Kidney epithelial cell (primary cell): ENCODE results near the gene BCAS4. TPM values are rescaled to one million over a fixed set of nuclear protein-coding genes. Genes with fewer than 3 reads are reported as not detected.

Source experiments
- DNase-seq: peaks from one replicate; pipeline ENCODE4 v3.0.0-alpha.2; 2010; ENCODE audit warnings: low read depth
- H3K27me3 ChIP-seq: 2 replicates; pipeline ENCODE4 v1.6.0; 2011; ENCODE audit warnings: low read length; ENCODE audit not compliant: control insufficient read depth, insufficient read depth
- H3K36me3 ChIP-seq: 2 replicates; pipeline ENCODE4 v1.5.1; 2011; ENCODE audit warnings: low read length; ENCODE audit not compliant: control insufficient read depth, insufficient read depth
- H3K4me3 ChIP-seq: 2 replicates; pipeline ENCODE4 v1.5.1; 2011; ENCODE audit warnings: low read depth, mild to moderate bottlenecking, control low read depth, low read length
- CTCF ChIP-seq: IDR thresholded peaks from 2 replicates; pipeline ENCODE4 v1.5.1; 2011; ENCODE audit warnings: mild to moderate bottlenecking, moderate library complexity, low read length, control low read depth, inconsistent platforms; ENCODE audit not compliant: insufficient read depth, poor library complexity, severe bottlenecking
- total RNA-seq: library from RNA; depleted of rRNA; stranded (reverse); fragments of >200 nt; gene quantifications from 2 replicates; pipeline ENCODE4 v1.2.3, GENCODE V29; 2015

Gene BCAS4
- total RNA-seq, 1 donor from 2014 or later, result 28.0 TPM

GRCh38 chr20:50872560-50873425 lies 77.9 kb downstream of the BCAS4 start:
- no peak for TF ChIP-seq CTCF
- Histone ChIP-seq H3K36me3 (no peaks in the 10 kb centered on the region), H3K4me3 (no peak overlapping the region), H3K27me3 (no peaks in the 10 kb centered on the region)
- DNase-seq, result no peak

- TF ChIP-seq CTCF, result no peak
- no peak for DNase-seq
Observed at GRCh38 chr20:50873585-50873984, 78.7 kb downstream of the BCAS4 start.

GRCh38 chr20:50874111-50874757 lies 79.4 kb downstream of the BCAS4 start:
- Histone ChIP-seq H3K36me3 (no peaks in the 10 kb centered on the region), H3K27me3 (no peaks in the 10 kb centered on the region), H3K4me3 (no peak overlapping the region)
- no peak for DNase-seq
- TF ChIP-seq CTCF, result no peak

More at GRCh38 chr20:50873585-50873984, 78.7 kb downstream of the BCAS4 start:
- Histone ChIP-seq H3K27me3 (no peaks in the 10 kb centered on the region), H3K36me3 (no peaks in the 10 kb centered on the region), H3K4me3 (no peak overlapping the region)

GRCh38 chr20:50874758-50875665 lies 80.2 kb downstream of the BCAS4 start:
- TF ChIP-seq CTCF, result no peak
- Histone ChIP-seq H3K36me3 (no peaks in the 10 kb centered on the region), H3K27me3 (no peaks in the 10 kb centered on the region), H3K4me3 (no peak overlapping the region)
- no peak for DNase-seq

- Histone ChIP-seq H3K4me3 (no peak overlapping the region), H3K36me3 (no peaks in the 10 kb centered on the region), H3K27me3 (no peaks in the 10 kb centered on the region)
- no peak for TF ChIP-seq CTCF
- no peak for DNase-seq
Observed at GRCh38 chr20:50876063-50876685, 81.3 kb downstream of the BCAS4 start.
